ENCODE measurements around the gene SLC52A1.

DNA sequence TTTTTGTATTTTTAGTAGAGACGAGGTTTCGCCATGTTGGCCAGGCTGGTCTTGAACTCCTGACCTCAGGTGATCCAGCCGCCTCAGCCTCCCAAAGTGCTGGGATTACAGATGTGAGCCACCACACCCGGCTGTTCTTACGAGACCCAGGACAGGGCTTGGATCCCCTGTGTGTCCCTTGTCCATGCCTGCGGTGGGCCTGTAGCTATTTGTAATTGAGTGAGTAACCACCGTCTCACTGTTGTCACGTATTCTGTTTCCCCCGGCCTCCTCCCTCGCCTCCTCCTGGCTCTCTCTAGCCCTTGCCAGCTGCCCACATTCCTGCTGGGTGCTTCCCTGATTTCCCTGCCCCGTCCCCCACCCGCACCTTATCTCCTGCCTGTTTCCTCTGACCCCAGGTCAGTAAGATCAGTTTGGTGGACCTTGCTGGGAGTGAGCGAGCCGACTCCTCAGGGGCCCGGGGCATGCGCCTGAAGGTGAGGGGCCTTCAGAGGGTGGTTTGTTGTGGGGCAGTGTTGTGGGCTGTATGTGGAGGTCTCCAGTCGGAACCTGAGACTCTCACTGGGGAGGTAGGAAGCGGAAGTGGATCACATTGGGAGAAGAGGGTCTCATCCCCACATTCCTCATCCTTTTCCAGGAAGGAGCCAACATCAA is 31.9 kb downstream of the SLC52A1 start:
- TF ChIP-seq CTCF (IDR thresholded peaks at IDR 0.05) (no peak), ZFX (IDR thresholded peaks at IDR 0.05; ENCODE audit: borderline replicate concordance) (no peak)

All from 22Rv1 (cell line).